Ascending aorta (tissue), 2 donors: ENCODE measurements around the gene DSC2. TPM values are rescaled to one million over a fixed set of nuclear protein-coding genes. Genes with fewer than 3 reads are reported as not detected.

Source experiments
- DNase-seq, 2 donors: peaks; one replicate each; pipeline ENCODE4 v3.0.0-alpha.2; 2019; ENCODE audit warnings: low spot score in 2 of 2
- H3K27ac ChIP-seq, 2 donors: fragments of 200-600 bp; sonication (generic); one replicate each; pipeline ENCODE4 v1.5.1; 2016 to 2017; ENCODE audit warnings: mild to moderate bottlenecking in 1 of 2
- H3K27me3 ChIP-seq: fragments of 200-600 bp; sonication (generic); one replicate; pipeline ENCODE4 v1.5.1; 2017
- H3K36me3 ChIP-seq, 2 donors: fragments of 200-600 bp; sonication (generic); one replicate each; pipeline ENCODE4 v1.5.1; 2016
- H3K4me1 ChIP-seq, 2 donors: fragments of 200-600 bp; sonication (generic); one replicate each; pipeline ENCODE4 v1.5.1; 2016 to 2017; ENCODE audit warnings: mild to moderate bottlenecking in 1 of 2
- H3K4me3 ChIP-seq, 2 donors: fragments of 200-600 bp; sonication (generic); one replicate each; pipeline ENCODE4 v1.5.1; 2016 to 2017; ENCODE audit warnings: mild to moderate bottlenecking in 1 of 2
- H3K9me3 ChIP-seq, 2 donors: fragments of 200-600 bp; sonication (generic); one replicate each; pipeline ENCODE4 v1.5.1; 2016
- intact Hi-C: fragments of 100-400 bp; cut with DNase I; formaldehyde crosslinking; loops from one replicate; pipeline ENCODE4 v1.15.1; 2023
- total RNA-seq: library from RNA; depleted of rRNA; stranded (reverse); fragments of >200 nt; gene quantifications from one replicate; pipeline ENCODE4 v1.1.0, GENCODE V29; 2016
- TF ChIP-seq, protein P1 (sequence below), 3 experiments: fragments of 200-600 bp in 2 of 3; fragments of 450-650 bp in 1 of 3; sonication (generic) in 2 of 3; IDR thresholded peaks; one replicate each; pipeline ENCODE4 v1.5.1; 2016 to 2019; ENCODE audit warnings: antibody characterized with exemption in 3 of 3, mild to moderate bottlenecking in 1 of 3, moderate library complexity in 1 of 3

Gene DSC2
- total RNA-seq, 1 donor from 2014 or later, result 4.4 TPM

GRCh38 chr18:31093880-31094279, 8.3 kb downstream of the DSC2 start:
- H3K4me1 ChIP-seq, result no peaks in the 10 kb centered on the region
- intact Hi-C loops, result no loop called here
- no peaks in the 10 kb centered on the region for H3K36me3 ChIP-seq
- TF ChIP-seq, protein P1, sequence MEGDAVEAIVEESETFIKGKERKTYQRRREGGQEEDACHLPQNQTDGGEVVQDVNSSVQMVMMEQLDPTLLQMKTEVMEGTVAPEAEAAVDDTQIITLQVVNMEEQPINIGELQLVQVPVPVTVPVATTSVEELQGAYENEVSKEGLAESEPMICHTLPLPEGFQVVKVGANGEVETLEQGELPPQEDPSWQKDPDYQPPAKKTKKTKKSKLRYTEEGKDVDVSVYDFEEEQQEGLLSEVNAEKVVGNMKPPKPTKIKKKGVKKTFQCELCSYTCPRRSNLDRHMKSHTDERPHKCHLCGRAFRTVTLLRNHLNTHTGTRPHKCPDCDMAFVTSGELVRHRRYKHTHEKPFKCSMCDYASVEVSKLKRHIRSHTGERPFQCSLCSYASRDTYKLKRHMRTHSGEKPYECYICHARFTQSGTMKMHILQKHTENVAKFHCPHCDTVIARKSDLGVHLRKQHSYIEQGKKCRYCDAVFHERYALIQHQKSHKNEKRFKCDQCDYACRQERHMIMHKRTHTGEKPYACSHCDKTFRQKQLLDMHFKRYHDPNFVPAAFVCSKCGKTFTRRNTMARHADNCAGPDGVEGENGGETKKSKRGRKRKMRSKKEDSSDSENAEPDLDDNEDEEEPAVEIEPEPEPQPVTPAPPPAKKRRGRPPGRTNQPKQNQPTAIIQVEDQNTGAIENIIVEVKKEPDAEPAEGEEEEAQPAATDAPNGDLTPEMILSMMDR (IDR thresholded peaks at IDR 0.05), result no peak
- DNase-seq, result no peak
- H3K4me3 ChIP-seq, result no peak overlapping the region
- no peaks in the 10 kb centered on the region for H3K27me3 ChIP-seq
- H3K9me3 ChIP-seq, result no peaks in the 10 kb centered on the region
- no peak overlapping the region for H3K27ac ChIP-seq

DNA sequence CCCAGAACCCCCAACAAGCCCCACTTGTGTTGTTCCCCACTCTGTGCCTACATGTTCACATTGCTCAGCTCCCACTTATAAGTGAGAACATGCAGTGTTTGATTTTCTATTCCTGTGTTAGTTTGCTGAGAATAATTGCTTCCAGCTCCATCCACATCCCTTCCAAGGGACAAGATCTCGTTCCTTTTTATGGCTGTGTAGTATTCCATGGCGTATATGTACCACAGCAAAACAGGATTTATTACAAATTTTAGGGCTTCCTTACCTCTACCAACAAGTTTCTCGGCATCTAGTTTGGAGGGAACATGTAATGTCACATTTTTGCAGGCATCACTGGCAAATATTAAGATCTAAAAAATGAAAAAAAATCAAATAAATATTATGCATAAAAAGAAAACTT, 8.9 kb downstream of the DSC2 start:
- H3K9me3 ChIP-seq, result no peaks in the 10 kb centered on the region
- no peak overlapping the region for H3K4me3 ChIP-seq
- no peaks in the 10 kb centered on the region for H3K4me1 ChIP-seq
- TF ChIP-seq, protein P1 (IDR thresholded peaks at IDR 0.05), result no peak
- intact Hi-C loops, result no loop called here
- no peak for DNase-seq
- H3K36me3 ChIP-seq, result no peaks in the 10 kb centered on the region
- no peaks in the 10 kb centered on the region for H3K27me3 ChIP-seq
- no peak overlapping the region for H3K27ac ChIP-seq

- no peak overlapping the region for H3K27ac ChIP-seq
- H3K4me3 ChIP-seq, result no peak overlapping the region
- DNase-seq, result no peak
- no peaks in the 10 kb centered on the region for H3K27me3 ChIP-seq
- H3K4me1 ChIP-seq, result no peaks in the 10 kb centered on the region
- no peaks in the 10 kb centered on the region for H3K36me3 ChIP-seq
- intact Hi-C loops, result no loop called here
- no peaks in the 10 kb centered on the region for H3K9me3 ChIP-seq
- TF ChIP-seq, protein P1 (IDR thresholded peaks at IDR 0.05), result no peak
These were observed 10.9 kb downstream of the DSC2 start for GRCh38 chr18:31091350-31091749.

- no peak overlapping the region for H3K27ac ChIP-seq
- TF ChIP-seq, protein P1 (IDR thresholded peaks at IDR 0.05), result no peak
- H3K4me3 ChIP-seq, result no peak overlapping the region
- no peaks in the 10 kb centered on the region for H3K36me3 ChIP-seq
- H3K4me1 ChIP-seq, result no peaks in the 10 kb centered on the region
- DNase-seq, result no peak
- intact Hi-C loops, result no loop called here
- H3K27me3 ChIP-seq, result no peaks in the 10 kb centered on the region
- H3K9me3 ChIP-seq, result no peaks in the 10 kb centered on the region
These were observed 13.7 kb downstream of the DSC2 start for GRCh38 chr18:31088532-31088931.

DNA sequence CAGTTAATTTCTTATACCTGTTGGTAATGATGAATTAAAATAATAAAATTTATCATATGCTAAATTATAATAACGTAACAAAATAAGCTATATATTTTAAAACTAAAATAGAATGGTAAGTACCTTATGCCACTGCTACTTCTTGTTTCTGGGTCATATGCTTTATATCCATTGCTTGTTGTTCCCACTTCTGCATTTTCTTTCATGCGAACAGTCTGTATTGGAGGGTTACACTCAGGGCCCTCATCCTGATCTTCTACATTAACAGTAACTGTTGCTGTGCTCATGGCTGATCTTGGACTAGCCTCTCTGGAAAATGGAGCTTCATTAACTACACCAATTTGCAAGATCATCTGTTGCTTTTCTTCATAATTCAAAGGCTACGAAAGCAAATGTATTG, 22.2 kb downstream of the DSC2 start:
- TF ChIP-seq, protein P1 (IDR thresholded peaks at IDR 0.05), result no peak
- no peaks in the 10 kb centered on the region for H3K9me3 ChIP-seq
- intact Hi-C loops, result no loop called here

DNA sequence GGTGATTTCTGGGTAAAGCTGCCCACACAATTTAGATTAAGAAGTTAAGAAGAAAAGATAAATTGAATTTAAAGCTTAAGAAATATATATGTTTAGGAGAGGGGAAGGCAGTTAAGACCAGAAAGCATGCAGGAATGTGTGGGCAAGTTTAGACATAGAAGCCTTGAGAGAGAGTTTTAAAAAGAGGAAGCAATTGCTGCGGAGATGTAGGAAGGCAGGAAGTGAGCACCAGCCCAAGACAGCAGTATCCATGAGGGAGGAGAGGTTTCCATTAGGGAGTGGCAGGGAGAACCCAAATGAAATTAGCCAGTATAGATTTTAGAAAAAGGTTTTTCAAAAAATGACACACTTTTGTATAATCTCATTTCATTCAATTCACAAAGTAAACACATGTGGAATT, 24.3 kb downstream of the DSC2 start:
- intact Hi-C loops, result no loop called here
- no peak overlapping the region for H3K27ac ChIP-seq
- no peaks in the 10 kb centered on the region for H3K27me3 ChIP-seq
- TF ChIP-seq, protein P1 (IDR thresholded peaks at IDR 0.05), result no peak
- H3K36me3 ChIP-seq, result no peaks in the 10 kb centered on the region
- DNase-seq, result no peak
- no peaks in the 10 kb centered on the region for H3K9me3 ChIP-seq
- no peaks in the 10 kb centered on the region for H3K4me1 ChIP-seq
- no peak overlapping the region for H3K4me3 ChIP-seq

More for the DNA sequence above, 22.2 kb downstream of the DSC2 start:
- Histone ChIP-seq H3K27me3 (no peaks in the 10 kb centered on the region), H3K4me3 (no peak overlapping the region), H3K4me1 (no peaks in the 10 kb centered on the region), H3K27ac (no peak overlapping the region), H3K36me3 (no peaks in the 10 kb centered on the region)
- DNase-seq, result no peak
